NCI-H2029 treated with DMSO at 0.1 percent for 48 hours (cell line): ENCODE measurements around the gene CAPN12.

Experiments
- DNase-seq: peaks from one replicate; lab custom pipeline; 2025; lab: John Stamatoyannopoulos, UW

CAPN12 gene

DNA sequence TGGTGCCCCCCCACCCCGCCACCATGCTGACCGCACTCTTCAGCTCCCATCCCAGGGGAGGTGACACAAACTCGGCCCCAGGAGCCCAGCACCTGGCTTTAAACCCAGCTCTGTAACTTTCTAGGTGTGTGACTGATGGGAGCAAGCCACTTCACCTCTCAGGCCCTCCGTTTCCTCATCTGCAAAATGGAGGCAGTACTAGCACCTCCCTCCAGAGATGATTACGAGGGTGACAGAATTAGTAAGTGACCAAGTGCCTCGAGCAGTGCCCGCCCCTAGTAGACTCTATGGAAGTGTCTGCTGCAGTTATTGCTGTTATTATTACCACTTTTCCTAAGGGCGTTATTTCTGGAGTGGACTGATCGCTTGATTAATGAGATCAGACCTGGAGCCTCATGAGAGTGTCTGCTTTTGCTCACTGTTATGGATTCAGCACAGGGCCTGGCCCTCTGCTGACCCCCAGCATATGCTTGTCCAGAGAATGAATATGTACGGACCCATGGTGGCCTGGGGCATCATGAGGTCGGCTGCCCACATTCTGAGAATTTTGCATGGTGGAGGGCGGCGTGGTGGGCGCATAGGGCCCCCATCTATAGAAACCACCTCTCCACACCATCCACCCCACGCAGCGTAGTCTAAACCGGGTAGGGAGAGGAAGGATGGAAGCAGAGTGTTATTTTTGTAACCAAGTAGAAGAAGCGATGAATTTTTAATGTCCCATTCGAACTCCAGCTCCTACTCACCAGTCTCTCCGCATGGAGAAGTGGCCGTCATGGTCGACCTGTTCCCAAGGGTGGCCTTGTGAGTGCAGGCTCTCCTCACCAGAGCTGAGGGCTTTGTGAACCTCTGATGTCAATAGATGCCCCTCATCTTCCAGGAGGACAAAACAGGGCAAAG, 48.2 kb downstream of the CAPN12 start:
- no peak for DNase-seq

DNA sequence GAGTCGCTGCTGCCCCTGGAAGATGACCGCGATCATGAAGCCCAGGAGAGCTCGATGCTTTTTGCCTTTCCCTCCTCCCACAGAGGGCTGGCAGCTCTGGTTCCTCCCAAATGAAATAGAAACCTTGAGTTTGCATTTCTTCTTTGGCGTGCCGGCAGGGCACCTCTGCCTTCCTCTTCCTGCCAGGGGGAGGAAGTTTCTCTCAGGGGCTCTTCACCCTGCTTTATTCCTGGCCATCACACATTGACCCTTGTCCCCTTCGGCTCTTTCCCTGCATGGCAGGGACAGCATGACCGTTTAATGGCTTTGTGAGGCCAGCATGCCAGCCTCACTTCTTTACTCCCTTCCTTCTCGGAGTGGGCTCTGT, 49.0 kb downstream of the CAPN12 start:
- DNase-seq: no peak

DNA sequence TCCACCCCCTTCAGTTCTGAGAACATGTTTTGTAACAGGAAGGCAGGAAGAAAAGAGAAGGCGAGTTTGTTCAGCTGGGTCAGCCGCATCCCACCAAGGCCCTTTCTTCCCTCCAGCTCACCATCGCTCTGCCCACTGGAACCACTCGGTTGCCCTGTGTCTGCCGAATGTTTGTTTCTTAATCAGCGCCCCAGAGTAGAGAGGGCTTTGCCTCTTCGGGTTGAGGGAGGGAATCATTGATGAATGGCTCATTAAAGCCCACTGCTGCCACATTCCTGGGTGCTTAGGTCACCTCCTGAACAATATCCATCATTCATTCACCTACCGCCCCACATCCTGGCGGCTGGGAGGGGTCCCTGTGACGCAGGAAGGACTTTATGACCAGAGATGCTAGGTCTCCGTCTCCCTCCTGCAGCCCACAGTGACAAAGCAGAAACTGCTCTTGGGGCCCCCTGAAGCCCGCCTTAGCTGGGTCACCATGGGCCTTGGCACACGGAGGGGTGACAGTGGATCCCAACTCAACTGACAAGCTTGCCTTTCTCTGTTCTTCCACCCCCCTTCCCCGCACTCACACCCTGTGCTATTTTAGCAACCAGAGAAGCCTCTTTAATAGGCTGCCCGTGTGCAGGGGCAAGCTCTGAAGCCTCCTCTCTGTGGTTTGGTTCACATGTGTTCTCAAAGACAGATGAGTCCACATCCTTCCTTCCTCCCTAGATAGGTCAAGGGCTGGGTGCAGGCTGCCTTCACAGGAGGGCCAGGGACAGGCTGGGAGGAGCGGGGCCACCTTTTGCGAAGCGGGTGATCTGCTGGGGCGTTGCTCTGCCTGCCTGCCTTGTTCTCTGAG, 50.7 kb downstream of the CAPN12 start:
- DNase-seq: no peak

DNA sequence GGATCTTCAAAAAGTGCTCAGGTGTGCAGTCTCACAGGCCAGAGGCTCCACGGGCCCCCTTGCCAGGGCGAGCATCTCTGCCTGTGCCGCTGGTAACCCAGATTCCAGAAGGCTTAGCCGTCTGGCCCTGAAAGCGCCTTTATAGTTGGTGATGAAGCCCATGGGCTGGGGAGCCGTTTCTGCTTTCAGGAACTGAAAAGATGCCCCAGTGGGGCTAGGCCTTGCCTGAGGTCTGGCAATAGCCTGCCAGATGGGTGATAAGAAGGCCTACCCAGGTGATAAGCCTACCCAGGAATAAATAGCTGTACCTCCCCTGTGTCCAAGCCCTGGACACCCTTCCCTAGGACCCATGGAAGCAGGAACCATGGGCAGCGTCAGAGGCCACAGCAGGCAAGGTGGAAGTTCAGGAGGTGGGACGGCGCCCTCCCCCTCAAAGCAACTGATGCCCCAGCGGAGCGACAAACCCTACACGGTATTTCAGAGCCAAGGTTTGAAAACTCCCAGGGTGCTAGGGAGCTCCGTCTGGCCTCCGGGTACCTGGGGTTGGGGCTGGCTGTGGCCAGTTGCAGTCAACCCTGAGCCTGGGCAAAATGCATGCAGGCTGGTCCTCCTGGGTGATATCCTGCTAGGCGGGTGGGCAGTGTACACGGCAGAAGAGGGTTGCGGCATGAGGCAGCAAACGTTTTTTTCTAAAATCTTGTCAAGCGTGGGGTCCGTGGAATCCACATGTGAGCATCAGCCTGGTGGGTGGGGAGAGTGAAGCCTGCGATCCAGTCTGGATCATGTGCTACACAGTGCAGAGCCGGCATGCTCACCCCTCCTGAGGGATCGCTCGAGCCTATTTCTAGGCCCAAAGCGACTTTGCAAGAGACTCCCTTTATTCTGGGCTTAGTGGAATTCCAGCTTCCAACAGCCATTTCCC, 51.6 kb downstream of the CAPN12 start:
- no peak for DNase-seq

DNA sequence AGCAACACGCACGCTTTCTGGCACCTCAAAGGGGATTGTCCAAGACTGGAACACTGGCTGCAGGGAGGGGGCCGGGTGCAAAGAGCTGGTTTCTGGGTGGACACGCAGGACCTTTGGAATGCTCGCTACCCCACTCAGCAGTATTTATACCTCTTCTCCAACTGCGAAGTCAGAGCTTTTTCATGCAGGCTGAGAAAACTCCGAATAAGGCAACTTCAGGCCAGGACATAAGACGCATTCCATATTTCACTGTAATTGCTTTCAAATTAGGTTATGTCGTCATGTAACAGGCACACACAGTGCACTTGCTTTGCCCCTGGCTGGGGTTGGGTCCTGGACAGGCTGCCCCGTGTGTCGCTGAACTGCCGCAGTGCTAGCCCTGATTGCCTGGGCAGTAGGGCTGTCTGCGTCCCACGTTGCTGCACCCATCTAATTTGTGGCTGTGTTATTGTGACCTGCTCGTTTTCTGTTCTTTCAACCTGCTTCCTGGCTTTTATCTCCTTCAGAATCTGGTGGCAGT, 52.3 kb downstream of the CAPN12 start:
- no peak for DNase-seq

DNA sequence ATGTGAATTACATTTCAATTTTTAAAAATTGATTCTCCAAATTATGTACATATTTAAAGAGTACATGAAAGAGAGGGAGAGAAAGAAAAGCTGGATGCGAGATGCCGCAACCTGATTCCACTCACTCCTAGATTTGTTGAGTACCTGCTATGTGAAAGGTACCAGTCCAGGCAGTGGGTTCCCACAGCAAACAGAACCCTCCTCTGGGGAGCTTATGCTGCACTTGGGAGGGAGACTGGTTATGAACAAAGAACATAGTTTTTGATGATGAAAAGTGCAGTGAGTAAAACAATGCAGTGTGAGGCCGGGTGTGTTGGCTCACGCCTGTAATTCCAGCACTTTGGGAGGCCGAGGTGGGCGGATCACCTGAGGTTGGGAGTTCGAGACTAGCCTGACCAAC, 53.4 kb downstream of the CAPN12 start:
- no peak for DNase-seq

DNA sequence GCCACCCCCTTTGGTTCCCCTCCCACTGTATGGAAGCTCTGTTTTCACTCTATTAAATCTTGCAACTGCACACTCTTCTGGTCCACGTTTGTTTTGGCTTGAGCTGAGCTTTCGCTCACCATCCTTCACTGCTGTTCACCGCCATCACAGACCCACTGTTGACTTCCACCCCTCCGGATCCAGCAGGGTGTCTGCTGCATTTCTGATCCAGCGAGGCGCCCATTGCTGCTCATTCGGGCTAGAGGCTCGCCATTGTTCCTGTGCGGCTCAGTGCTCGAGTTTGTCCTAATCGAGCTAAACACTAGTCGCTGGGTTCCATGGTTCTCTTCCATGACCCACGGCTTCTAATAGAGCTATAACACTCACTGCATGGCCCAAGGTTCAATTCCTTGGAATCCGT, 54.1 kb downstream of the CAPN12 start:
- DNase-seq: no peak

DNA sequence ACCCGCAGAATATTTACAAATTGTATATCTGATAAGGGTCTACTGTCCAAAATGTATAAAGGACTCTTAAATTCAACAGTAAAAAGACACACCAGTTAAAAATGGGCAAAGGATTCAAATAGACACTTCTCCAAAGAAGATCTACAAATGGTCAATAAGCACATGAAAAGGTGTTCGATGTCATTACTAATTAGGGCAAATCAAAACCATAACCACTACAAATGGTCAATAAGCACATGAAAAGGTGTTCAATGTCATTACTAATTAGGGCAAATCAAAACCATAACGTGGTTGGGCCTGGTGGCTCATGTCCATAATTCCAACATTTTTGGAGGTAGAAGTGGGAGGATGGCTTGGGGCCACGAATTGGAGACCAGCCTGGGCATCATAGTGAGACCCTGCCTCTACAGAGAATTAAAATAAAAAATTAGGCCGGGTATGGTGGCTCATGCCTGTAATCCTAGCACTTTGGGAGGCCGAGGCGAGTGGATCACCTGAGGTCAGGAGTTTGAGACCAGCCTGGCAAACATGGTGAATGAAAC, 56.4 kb downstream of the CAPN12 start:
- DNase-seq: no peak

DNA sequence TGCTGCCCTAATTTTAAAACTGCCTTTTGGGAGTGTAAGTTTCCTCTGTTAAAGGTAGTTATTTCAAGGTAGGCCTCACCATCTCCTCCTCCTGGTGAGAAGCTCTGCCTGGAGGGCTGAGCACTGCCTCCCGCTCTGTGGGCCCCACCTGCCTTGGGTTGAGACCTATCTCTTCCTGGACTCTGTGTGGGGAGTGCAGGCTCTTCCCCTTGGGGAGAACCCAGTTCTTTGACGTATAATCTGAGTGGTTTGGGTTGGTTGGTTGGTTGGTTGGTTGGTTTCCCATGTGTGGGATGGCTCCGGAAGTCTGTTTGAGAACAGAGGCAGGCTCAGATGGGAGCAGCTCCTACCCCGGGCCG, 57.8 kb downstream of the CAPN12 start:
- DNase-seq: no peak

DNA sequence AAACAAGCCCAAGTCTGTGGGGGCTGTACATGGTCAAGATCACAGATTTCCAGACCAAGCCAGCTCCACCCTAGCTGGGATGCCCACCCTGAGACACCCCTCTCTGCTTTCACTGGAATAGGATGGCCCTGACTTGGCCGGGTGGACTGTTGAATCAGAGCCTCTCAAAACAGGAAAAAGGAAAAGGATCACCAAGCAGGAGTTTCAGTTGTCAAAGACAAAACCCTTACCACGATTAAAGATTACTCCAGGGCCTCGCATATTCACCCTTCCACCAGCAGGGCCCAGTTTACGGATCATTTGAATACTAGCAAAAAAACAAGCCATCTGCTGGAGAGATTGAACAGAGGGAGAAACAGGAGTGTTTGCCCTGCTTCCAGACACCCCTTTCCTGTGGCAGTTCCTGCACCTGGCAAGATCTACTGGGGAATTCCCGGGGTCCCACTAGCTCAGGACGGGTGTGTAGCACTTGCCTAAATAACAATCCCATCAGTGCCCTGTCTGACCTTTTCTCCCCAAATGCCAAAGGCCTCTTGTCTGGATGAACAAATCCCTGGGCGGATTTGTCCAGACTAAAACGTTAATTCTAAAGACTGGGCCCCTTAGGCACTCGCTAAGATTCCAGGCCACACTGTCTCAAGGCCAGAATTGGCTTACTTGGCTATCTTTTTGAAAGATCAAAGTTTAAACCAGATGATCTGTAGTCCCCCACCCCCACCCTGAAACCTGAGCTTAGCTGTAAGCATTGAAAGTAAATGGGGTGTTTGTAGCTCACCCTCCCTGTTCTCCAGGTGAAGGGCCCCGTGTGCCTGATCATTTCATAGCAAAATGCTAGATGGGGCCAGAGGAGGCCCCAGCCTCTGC, 58.4 kb downstream of the CAPN12 start:
- DNase-seq: no peak

DNA sequence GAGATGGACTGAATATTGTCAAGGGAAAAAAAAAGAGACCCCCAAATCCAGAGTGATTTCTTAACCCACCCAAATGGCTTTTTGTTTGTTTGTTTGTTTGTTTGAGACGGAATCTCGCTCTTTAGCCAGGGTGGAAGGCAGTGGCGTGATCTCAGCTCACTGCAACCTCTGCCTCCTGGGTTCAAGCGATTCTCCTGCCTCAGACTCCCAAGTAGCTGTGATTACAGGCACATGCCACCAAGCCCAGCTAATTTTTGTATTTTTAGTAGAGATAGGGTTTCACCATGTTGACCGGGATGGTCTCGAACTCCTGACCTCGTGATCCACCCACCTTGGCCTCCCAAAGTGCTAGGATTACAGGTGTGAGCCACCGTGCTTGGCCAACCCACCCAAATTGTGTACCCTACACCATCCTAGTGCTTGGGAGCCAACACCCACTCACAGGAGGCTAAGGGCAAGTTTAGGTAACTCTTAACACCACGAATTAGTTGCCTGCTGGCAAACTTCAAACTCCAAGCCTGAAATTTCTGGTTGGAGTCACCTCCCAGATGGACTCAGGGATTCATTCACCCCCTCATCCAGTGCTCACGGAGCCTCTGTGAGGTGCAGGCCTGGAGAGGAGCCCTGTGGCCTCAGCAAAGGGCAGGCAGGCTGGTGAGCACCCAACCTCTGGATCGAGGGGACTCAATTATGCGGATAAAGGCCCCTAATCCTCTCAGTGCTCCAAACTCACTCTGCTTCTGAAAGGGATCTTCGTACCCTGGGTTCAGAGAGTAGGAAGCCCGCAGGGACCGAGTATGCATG, 59.2 kb downstream of the CAPN12 start:
- DNase-seq: no peak

DNA sequence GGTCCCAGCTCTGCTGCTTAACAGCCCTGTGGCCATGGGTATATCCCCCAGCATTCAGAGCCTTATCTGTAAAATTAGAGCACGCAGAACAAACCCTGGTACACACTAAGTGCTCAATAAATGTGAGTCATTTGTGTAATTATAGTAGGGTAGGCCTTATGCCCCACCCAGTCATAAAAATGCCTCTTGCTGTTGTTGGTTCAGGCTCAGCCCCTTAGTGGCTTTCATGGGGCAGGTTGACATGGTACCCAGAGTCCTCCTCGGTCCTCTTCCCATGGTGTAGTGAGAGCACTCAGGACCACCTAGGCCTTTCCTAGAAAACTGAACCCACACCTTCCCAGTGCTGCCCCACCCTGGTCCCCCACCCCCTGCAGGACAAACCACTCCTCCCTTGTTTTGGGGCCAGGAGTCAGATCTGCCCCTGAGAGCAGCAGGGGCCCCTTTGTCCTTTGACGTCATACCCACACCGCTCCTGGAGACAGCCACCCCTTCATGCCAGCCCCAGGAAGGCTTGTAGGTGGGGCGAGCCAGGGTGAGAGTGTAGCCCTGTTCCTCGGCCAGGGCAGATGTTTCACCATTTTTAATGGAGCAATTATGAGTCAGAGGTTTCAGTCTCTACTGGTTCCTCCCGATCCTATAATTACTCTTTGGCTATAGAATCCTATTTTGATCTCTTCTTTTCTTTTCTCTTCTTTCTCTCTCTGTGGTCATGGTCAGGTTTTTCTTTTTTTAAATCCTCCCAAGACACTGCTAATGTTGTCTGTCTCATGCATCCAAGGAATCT, 60.0 kb downstream of the CAPN12 start:
- DNase-seq: no peak

DNA sequence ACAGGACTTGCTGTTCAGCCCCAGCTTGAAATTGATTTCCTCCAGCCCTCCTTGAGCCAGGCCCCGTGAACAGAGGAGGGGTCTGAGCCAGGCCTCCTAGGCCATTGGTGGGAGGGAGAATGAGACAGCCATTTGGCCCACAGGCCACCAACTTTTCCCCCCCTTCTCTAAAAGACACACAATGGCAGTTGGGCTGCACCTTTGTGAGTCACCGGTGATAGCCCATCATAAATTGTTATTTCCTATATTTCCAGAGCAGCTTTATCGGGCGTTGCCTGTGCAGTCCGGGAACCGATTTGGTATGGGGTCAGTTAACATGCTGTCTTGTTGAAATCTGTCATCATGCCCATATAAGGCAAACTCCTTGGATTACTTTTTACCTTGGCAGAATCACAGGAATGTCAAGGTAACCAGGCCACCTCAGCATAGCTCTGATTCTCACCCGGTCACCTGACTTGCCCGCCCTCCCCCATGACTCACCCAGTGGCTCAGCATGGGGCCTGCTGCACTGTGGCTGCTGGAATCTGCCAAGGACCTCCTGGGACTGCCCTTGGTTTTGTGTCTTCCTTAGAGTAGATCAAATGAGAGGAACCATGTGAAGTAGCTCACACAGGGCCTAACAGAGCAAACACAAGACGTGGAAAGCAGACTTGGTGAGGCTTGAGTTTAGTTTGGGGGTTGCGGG, 60.7 kb downstream of the CAPN12 start:
- DNase-seq: peak; percentile 81

DNA sequence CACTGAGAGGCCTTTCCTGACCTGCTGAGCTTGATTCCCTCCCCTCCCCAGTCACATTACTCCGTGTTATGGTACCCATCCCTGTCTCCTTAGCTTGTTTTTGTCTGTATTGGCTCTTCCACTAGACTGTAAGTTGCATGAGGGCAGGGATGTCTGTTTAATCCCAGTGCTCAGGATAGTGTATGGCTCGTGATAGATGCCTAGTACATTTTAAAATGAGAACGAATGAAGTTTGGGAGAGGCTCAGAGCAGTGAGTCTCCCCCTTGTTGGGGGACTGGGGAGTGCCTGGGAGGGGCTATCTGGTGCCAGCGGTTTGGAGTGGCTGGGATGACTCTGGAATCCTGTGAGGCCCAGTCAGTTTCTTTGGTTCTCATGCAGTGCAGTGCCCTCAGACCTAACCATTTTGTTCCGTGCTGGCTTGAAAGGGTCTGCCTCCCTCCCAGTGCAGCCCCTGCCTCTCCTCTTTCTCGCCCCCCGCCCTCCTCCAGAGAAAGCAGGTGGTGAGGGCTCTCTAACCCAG, 61.3 kb downstream of the CAPN12 start:
- no peak for DNase-seq

DNA sequence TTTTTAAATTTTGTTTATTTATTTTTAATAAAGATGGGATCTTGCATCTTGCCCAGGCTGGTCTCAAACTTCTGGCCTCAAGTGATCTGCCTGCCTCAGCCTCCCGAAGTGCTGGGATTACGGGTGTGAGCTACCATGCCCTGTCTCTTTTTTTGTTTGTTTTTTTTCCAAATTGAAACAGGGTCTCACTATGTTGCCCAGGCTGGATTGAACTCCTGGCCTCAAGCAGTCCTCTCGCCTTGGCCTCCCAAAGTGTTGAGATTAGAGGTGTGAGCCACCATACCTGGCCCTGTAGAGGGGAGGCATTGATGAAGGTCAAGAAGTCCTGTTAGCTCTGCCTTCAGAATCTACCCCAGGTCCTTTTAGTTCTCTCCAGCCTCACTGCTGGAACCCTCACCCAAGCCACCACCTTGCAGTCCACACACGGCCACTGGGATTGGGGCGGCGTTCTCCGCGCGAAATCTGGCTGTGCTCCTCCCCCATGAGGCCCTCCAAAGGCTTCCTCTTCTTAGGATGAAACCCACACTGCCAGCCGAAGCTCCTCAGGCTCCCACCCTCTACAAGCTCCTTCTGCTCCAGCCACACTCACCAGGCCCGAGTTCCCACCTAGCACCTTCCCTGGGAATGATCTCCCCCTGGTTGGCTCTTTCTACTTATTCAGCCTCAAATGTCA, 61.9 kb downstream of the CAPN12 start:
- DNase-seq: no peak
